Measurements from ENCODE around the gene DYNC2I2. TPM values are rescaled to one million over a fixed set of nuclear protein-coding genes. Genes with fewer than 3 reads are reported as not detected.

Gene DYNC2I2
- total RNA-seq, 1 experiment from 2014 or later = 53.2 TPM

GRCh38 chr9:128615571-128615970 lies 41.1 kb downstream of the DYNC2I2 start:
- no peak for TF ChIP-seq CTCF (IDR thresholded peaks at IDR 0.05; ENCODE audit: unreplicated experiment)
- no peaks in the 10 kb centered on the region for H3K27me3 Mint-ChIP-seq (ENCODE audit: unreplicated experiment)

GRCh38 chr9:128614728-128615127 lies 41.9 kb downstream of the DYNC2I2 start:
- peaks cover 42% of the 10 kb centered on the region for H3K36me3 Mint-ChIP-seq (ENCODE audit: insufficient read depth, unreplicated experiment)
- no peaks in the 10 kb centered on the region for H3K9me3 Mint-ChIP-seq (ENCODE audit: low read depth, unreplicated experiment)
- no peaks in the 10 kb centered on the region for H3K27me3 Mint-ChIP-seq (ENCODE audit: unreplicated experiment)
- intact Hi-C loops (cut with micrococcal nuclease; ENCODE audit: unreplicated experiment) = no loop called here
- H3K4me3 Mint-ChIP-seq (ENCODE audit: low read depth, unreplicated experiment) = no peak overlapping the region
- no TSS peak for BruUV-seq (replicated peaks)
- H3K27ac Mint-ChIP-seq (ENCODE audit: unreplicated experiment) = no peak overlapping the region
- H3K4me1 Mint-ChIP-seq (ENCODE audit: low read depth, unreplicated experiment) = no peaks in the 10 kb centered on the region
- CTCF ChIA-PET = no interaction called here
- TF ChIP-seq CTCF (IDR thresholded peaks at IDR 0.05; ENCODE audit: unreplicated experiment) = no peak
- DNase-seq = no peak

More at GRCh38 chr9:128615571-128615970, 41.1 kb downstream of the DYNC2I2 start:
- no peaks in the 10 kb centered on the region for H3K9me3 Mint-ChIP-seq (ENCODE audit: low read depth, unreplicated experiment)
- CTCF ChIA-PET = no interaction called here
- no peak overlapping the region for H3K27ac Mint-ChIP-seq (ENCODE audit: unreplicated experiment)
- no peak for DNase-seq
- H3K4me3 Mint-ChIP-seq (ENCODE audit: low read depth, unreplicated experiment) = no peak overlapping the region
- H3K4me1 Mint-ChIP-seq (ENCODE audit: low read depth, unreplicated experiment) = no peaks in the 10 kb centered on the region
- H3K36me3 Mint-ChIP-seq (ENCODE audit: insufficient read depth, unreplicated experiment) = peaks cover 39% of the 10 kb centered on the region
- intact Hi-C loops (cut with micrococcal nuclease; ENCODE audit: unreplicated experiment) = no loop called here
- no TSS peak for BruUV-seq (replicated peaks)

GRCh38 chr9:128611600-128612394 lies 44.9 kb downstream of the DYNC2I2 start:
- DNase-seq = no peak
- Mint-ChIP-seq H3K9me3 (ENCODE audit: low read depth, unreplicated experiment) (no peaks in the 10 kb centered on the region), H3K36me3 (ENCODE audit: insufficient read depth, unreplicated experiment) (peaks cover 66% of the 10 kb centered on the region), H3K27ac (ENCODE audit: unreplicated experiment) (no peak overlapping the region), H3K4me1 (ENCODE audit: low read depth, unreplicated experiment) (no peaks in the 10 kb centered on the region), H3K4me3 (ENCODE audit: low read depth, unreplicated experiment) (no peak overlapping the region), H3K27me3 (ENCODE audit: unreplicated experiment) (no peaks in the 10 kb centered on the region)
- CTCF ChIA-PET = interaction anchor here (0.8 kb wide), 1 partner anchor 24 kb away, joined by 5 read pairs; no protein-coding TSS in a partner anchor
- intact Hi-C loops (cut with micrococcal nuclease; ENCODE audit: unreplicated experiment) = no loop called here
- TF ChIP-seq CTCF (IDR thresholded peaks at IDR 0.05; ENCODE audit: unreplicated experiment) = no peak
- no TSS peak for BruUV-seq (replicated peaks)

GRCh38 chr9:128610897-128611296 lies 45.8 kb downstream of the DYNC2I2 start:
- BruUV-seq (replicated peaks) = no TSS peak
- Mint-ChIP-seq H3K36me3 (ENCODE audit: insufficient read depth, unreplicated experiment) (peaks cover 63% of the 10 kb centered on the region), H3K27me3 (ENCODE audit: unreplicated experiment) (no peaks in the 10 kb centered on the region), H3K27ac (ENCODE audit: unreplicated experiment) (no peak overlapping the region), H3K4me1 (ENCODE audit: low read depth, unreplicated experiment) (no peaks in the 10 kb centered on the region), H3K4me3 (ENCODE audit: low read depth, unreplicated experiment) (no peak overlapping the region), H3K9me3 (ENCODE audit: low read depth, unreplicated experiment) (no peaks in the 10 kb centered on the region)
- intact Hi-C loops (cut with micrococcal nuclease; ENCODE audit: unreplicated experiment) = no loop called here
- CTCF ChIA-PET = interaction anchor here (0.8 kb wide), 1 partner anchor 25 kb away, joined by 5 read pairs; no protein-coding TSS in a partner anchor
- DNase-seq = no peak
- no peak for TF ChIP-seq CTCF (IDR thresholded peaks at IDR 0.05; ENCODE audit: unreplicated experiment)
